T-helper 1 cell treated with Interleukin-12 subunit alpha and Interleukin-12 subunit beta and Interleukin-4 antibody, amounts not matched to agents 30 ng/mL and 1 ng/mL, for 36 hours (primary cell): ENCODE data around the gene RNGTT. TPM values are rescaled to one million over a fixed set of nuclear protein-coding genes. Genes with fewer than 3 reads are reported as not detected.

Experiments used
- intact Hi-C: fragments of 100-400 bp; cut with micrococcal nuclease; formaldehyde crosslinking; loops from one replicate; pipeline ENCODE4 v1.15.1; 2024
- total RNA-seq: library from RNA; stranded (reverse); gene quantifications from 2 replicates; pipeline ENCODE4 v1.2.3, GENCODE V29; 2022

Gene RNGTT
- 24.4 and 26.2 TPM in 2 replicates for total RNA-seq

DNA sequence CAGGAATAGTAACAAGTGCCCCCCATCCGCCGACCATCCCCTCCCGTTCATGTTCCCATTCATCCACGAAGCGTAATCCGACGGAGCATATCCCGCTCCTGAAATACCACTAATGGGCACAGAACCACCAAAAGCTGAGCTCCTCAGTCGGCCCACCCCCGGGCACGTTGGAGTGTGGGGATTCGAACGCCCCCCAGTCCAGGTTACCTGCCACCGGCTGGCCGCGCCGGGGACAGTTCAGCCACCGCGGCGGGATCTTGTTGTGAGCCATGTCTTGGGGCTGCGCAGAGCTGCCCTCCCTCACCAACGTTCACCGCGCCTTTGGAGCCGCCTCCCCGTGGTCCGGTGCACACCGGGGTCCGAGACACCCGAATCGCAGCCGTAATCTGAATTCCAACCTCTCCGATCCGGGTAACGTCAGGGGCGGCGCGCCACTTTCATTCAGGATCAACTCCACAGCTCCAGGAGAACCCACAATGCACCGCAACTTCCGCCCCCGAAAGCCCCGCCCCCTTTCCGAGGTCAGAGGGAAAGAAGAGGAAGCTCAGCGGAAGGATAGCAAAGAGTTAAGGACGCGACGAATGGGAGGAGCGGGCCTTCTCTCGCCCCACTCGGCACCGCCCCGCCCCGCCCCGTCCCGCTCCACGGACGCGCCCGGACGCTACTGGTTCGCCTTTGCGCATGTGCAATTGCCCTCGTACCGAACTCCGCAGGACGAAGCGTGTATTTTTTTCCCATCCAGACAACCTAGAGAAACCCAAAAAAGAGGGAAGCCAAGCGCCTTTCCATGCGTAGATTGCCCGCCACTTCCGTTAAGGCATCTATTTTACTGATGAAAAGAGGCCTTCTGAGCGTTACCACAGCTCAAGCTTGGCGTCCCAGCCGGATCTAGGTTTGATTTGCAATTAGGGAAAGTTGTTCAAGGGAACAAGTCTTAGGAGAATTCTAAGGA, at the start of gene RNGTT:
RNGTT (minus strand) TSS at position 480 of the 952 bp plus-strand sequence; CDS start at position 271, 209 bp downstream.
- intact Hi-C loops = loop anchor here (1.0 to 10.0 kb wide), 21 partner anchors 19 to 1811 kb away; partner anchors contain the start of genes AKIRIN2, CASP8AP2, LYRM2 and MAP3K7

DNA sequence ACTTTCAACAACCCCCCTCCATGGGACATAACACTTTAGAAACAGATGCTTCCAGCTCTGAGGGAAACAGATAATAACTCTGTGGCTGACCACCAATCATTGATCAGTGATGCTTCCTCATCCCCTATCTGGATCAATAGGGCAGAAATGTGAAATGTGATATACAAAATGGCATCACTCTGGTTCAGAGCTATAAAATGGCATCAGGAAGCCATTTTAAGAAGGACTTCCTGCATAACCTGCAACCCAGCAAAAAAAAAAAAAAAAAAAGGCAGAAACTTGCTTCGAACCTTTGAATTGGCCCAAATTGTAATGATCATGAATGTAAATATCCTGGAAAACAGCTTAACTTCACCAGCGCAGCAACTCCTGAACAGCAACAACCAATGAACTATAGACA, 48.0 kb upstream of the RNGTT start:
- intact Hi-C loops = no loop called here

DNA sequence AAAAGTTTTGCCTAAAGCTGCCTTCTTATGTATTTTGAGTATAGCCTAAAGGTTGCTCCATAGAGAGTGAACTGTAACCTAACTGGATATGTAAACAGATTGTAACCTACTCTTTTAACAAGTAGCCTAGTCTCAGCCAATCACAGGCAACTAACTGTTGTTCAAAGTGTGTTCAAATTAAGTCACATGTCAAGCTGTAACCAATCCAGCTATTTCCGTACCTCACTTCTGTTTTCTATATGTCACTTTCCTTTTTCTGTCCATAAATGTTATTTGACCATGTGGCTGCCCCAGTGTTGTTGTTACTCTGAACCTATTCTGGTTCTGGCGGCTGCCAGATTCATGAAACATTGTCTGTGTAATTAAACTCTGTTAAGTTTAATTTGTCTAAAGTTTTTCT, 47.4 kb upstream of the RNGTT start:
- intact Hi-C loops = no loop called here

DNA sequence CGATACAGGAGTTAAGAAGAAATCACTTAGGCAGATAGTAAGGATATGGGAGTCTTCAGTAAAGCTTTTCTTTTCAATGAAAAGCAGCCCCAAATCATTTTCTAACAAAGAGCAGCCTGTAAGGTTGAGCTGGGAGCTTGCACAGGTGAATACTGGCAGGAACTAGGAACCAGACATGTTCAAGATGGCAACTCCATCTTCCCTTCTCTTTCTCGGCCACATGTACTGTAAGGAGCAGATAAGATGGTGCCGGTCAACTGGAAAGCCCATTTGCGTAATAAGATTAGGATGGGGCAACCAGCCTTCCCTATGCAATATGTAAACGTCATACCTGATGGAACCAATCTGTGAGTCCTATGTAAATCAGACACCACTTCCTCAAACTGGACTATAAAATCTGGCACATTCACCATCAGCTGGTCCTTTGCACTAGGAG, 46.2 kb upstream of the RNGTT start:
- intact Hi-C loops = no loop called here

DNA sequence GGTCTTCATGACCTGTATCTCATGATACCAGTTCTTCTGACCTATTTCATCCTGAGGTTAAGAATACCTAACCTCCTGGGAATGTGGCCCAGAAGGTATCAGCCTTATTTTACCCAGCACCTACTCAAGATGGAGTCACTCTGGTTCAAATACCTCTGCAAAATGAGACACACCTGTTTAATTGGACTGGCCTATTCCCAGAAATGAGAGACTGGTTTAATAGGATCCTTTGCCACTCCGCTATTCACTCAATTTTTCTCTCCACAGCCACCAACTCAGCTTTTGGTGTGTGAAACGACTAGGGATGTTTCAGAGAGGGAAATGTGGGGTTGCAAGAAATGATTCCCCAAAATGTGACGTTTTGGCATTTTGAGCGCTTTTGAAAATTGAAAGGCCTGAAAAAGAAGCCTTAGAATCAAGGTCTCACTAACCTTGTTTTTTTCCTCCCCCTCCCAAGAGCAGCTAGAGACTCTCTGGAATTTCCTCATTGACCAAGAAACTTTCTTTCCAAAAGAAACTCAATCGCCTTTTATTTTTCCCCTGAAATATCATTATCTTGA, 45.5 kb upstream of the RNGTT start:
- intact Hi-C loops = no loop called here

DNA sequence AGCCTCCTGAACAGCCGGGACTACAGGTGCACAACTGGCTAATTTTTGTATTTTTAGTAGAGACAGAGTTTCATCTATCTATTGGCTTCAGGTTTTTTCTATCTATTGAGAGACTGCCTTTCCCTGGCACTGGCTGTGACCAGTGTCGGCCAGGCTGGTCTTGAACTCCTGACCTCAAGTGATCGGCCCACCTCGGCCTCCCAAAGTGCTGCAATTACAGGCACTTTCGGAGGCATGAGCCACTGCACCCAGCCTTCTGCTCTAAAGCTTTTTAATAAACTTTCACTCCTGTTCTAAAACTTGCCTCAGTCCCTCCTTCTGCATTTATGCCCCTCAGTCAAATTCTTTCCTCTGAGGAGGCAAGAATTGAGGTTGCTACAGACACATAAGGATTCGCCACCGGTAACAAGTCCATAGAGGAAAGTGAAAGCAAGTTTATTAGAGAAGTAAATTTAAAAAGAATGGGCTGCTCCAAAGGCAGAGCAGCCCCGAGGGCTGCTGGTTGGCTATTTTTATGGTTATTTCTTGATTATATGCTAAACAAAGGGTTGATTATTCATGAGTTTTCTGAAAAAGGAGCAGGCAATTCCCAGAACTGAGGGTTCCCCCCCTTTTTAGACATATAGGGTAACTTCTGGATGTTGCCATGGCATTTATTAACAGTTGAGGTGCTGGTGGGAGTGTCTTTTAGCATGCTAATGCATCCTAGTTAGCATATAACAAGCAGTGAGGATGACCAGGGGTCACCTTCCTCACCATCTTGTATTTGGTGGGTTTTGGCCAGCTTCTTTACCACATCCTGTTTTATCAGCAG, 44.8 kb upstream of the RNGTT start:
- intact Hi-C loops = no loop called here

DNA sequence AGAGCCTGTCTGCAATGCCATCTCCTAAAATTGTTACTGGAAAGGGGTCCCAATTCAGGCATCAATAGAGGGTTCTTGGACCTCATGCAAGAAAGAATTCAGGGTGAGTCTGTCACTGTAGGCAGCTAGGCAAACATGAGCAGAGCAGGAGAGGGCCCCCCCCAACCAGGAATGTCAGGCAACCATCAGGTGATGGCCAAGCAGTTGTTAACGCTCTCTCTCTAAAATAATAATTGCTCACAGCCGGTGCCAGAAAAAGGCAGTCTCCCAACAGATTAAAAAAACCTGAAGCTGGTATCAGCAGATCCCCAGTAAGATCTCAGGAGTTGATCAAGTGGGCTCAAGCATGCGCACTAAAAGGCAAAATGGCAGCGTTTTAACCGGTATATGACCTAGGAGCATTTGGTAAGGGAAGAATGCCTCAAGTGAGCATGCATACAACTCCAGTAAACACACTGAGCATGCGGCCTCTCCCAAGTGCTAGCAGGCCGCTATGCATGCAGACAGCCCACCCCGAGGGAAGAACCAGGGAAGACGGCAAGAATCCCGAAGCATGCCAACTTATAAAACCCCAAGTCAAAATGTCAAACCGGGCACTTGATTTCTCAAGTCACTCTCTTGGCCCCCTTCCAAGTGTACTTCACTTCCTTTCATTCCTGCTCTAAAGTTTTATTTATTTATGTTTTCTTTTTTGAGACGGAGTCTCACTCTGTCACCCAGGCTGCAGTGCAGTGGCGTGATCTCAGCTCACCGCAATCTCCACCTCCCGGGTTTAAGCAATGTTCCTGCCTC, 44.0 kb upstream of the RNGTT start:
- intact Hi-C loops = no loop called here

DNA sequence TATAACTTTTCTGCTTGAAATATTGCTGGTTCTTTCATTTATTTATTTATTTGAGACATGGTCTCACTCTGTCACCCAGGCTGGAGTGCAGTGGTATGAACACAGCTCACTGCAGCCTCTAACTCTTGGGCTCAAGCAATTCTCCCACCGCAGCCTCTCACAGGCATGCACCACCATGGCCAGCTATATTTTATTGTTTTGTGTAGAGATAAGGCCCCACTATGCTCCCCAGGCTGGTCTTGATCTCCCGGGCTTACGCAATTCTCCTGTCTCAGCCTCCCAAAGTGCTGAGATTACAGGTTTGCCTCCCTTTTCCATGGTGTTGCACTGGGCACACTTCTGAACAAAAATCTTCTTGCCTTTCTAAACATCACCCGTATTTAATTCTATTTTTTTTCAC, 39.1 kb upstream of the RNGTT start:
- intact Hi-C loops = no loop called here

DNA sequence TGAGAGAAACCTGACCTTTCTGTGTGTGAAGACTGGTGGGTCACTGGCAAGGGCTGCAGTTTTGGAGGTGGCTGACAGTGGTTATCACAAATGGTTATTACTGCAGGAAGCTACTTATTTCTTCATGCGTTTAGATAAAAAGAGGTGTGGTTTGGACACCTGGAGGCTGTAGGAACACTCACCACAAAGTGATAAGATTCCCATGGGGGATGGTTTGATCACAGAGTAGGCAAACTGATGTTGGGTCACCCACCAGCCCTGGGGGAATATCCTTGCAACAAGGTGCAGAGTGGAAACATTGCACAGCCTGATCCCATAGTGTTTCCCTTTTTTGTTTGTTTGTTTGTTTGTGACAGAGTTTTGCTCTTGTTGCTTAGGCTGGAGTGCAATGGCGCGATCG, 33.9 kb upstream of the RNGTT start:
- intact Hi-C loops = no loop called here

DNA sequence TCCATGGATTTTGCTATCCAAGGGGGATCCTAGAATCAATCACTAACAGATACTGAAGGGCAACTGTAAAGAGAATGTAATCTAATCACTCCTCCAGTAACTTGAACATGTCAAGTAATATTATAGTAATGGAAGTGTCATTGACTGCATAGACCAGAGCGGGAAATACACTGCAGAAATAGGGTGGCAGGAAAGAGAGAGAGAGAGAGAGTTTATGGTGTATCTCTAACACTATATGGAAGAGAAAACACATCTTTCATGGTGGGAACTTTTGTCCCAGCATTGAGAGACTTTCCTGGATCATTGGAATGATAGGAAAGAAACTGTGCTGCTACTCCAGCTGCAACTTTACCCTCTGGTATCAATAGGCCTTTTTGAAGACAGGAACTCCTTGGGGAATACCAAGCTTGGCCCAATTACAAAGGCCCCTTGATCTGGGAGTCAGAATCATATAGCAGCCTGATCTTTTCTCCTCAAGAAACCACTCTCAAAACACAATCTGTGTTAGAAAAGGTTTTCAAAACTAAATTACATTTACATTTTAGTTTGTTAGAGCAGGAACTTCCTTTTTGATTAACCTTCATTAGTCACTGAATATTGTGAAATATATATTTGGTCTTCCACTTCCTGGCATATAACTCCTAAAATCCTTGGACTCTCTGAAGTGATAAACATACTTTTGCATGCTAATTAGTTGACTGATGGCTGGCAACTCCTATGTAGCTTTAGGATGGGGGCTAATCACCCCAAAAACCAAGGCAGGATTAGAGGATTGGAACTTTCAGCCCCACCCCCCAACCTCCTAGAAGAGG, 29.5 kb upstream of the RNGTT start:
- intact Hi-C loops = no loop called here

DNA sequence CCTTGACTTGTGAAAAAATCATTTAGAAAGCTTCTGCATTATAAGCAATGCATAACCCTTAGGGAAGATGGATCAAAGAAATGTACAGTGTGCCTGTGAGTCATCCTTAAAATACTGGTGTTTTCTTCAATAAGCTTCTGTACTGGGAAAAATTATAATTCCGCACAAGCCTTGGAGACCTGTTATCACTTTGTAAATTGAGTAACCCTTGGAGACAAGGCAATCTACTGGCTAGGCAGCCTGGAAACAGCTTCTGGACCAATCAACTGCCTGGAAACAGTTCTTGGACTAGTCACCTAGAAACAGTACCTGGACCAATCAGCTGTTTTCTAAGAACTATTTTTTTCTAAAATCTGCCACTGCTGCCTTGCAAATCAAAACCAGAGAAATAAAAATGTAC, 25.8 kb upstream of the RNGTT start:
- intact Hi-C loops = no loop called here

DNA sequence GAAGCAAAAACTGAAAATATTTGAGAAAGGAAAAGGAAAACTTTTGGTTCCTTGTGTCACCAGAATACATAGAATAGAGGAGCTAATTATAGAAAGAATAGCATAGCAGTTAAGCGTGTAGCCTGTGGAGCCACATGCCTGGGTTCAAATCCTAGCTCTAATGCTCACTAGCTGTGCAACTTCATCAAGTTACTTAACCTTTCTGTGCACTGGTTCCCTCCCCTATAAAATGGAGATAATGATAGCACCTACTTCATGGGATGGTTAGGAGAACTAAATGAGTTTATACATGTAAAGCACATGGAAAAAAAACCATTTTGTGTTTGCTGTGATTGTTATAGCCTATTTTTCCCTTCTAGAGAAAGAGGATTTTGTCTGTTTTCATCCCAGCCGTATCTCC, 24.5 kb upstream of the RNGTT start:
- intact Hi-C loops = no loop called here

DNA sequence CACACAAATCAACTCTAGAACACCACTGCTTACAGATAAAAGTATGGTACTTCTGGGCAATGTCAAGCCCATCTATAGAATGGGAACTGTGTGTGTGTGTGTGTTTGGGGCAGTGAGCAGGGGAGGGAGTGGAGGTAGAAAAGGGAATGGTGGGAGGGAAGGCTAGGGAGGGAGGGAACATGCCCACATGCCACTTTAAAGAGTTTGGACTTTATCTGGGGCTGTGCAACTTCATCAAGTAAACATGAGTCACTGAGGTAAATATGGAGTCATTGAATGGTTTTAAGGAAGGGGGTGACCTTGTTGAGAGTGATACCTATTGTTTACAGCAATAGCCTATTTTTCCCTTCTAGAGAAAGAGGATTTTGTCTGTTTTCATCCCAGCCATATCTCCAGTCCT, 22.5 kb upstream of the RNGTT start:
- intact Hi-C loops = no loop called here

DNA sequence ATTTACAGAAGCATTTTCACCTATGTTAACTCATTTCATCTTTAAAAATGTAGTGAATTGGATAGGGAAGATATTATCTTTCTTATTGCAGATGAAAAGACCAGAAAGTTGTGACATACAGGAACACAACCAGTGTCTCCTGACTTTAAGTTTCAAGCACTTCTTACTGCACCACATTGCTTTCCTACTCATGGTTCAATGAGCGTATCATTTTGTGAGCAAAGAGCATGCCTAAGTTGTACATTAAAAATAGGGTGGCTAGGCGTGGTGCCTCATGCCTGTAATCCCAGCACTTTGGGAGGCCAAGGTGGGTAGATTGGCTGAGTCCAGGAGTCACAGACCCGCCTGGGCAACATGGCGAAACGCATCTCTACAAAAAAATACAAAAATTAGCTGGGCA, 21.2 kb upstream of the RNGTT start:
- intact Hi-C loops = loop anchor here (5.0 kb wide), 1 partner anchor 448 kb away; the partner anchor contains the start of gene ANKRD6

DNA sequence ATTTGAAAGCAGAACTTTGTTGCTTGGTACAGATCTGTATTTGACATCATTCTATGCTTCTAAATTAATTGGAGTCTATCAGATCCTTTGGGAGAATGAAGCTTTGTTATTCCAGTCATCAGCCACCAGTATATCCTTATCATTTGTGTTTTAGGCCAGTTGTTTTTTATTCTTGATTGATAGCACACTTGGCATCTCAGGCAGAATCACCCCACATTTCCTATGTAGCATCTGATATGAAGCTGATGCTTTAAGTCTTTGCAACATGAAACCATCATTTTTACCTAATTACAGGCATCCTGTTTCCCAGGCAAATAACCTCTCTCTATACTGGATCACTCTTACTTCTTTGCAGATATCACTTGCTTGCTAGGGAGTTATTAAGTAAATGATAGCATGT, 20.7 kb upstream of the RNGTT start:
- intact Hi-C loops = loop anchor here (5.0 kb wide), 1 partner anchor 448 kb away; the partner anchor contains the start of gene ANKRD6

DNA sequence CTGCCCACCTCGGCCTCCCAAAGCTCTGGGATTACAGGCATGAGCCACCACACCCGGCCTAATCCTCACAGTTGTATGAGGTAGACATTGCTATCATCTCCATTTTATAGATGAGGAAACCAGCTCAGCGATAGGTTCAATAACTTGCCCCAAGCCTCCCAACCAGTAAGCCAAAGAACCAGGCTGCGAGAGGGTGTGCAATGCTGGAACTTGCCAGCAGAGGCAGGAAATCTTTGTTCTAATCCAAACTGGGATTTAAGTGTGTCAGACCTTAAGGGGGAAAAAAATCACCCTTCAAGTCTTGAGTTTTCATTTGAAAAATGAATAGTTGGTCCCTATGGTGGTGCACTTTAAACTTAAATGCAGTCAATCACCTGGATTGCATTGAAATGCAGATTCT, 20.1 kb upstream of the RNGTT start:
- intact Hi-C loops = loop anchor here (1.0 to 5.0 kb wide), 5 partner anchors 367 to 1917 kb away; partner anchors contain the start of genes ANKRD6 and RRAGD

DNA sequence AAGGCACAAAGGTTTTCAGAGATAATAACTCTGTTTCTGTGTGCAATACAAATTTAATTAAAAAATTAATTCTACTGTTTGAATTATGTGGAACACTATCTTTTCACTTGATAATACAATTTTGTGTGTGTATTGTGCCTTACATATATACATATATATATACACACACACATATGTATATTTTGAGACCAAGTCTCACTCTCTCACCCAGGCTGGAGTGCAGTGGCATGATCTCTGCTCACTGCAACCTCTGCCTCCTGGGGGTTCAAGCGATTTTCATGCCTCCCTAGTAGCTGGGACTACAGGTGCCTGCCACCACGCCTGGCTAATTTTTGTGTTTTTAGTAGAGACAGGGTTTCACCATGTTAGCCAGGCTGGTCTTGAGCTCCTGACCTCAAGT, 19.7 kb upstream of the RNGTT start:
- intact Hi-C loops = loop anchor here (1.0 to 5.0 kb wide), 5 partner anchors 368 to 1916 kb away; partner anchors contain the start of genes ANKRD6 and RRAGD

DNA sequence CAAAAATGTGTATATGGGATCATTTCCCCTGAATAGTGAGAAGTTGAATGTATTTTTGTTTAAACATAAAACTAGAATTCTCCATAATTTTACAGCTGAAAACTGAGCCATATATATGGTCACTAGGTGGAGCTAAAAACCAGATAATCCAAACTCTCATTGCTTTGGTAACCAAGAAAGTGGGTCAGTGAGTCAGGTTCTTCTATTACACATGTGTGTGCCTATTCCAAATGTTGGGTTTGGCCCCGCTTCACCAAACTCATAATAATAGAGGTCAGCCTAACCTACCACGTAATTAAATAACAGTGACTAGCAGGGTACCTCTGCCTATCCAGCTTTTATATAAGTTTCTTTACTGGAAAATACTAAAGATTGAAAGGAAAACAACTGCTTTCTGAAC, 19.3 kb upstream of the RNGTT start:
- intact Hi-C loops = loop anchor here (1.0 to 5.0 kb wide), 12 partner anchors 19 to 1916 kb away; partner anchors contain the start of genes ANKRD6, RNGTT and RRAGD

DNA sequence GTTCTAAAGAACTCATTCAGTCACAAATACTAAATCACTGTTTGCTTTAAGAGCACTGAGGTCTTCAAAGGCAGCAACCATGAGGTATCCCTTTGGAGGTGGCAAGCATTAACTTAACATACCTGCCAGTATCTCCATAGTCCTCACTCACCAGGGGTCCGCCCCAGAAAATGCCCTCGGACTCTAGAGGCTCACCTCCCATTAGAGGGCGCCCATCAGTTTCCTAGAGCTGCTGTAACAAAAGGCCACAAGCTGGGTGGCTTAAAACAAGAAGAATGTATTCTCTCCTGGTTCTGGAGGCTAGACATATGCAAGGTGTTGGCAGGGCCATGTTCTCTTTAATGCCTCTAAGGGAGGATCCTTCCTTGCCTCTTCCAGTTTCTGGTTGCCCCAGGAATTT, 12.0 kb upstream of the RNGTT start:
- intact Hi-C loops = no loop called here
